ENCODE results near the gene GRID2. TPM values are rescaled to one million over a fixed set of nuclear protein-coding genes. Genes with fewer than 3 reads are reported as not detected.

Gene GRID2
- total and polyA plus RNA-seq, 2 donors (not counting 1 experiment from before 2014, with no cell fraction given): under 0.01 to 0.02 TPM

GRCh38 chr4:93065790-93066189, 762.0 kb downstream of the GRID2 start:
- Histone ChIP-seq H3K27me3 (ENCODE audit: control insufficient read depth, insufficient read depth, low read length) (no peaks in the 10 kb centered on the region), H3K79me2 (ENCODE audit: control insufficient read depth, insufficient read depth, low read length) (no peaks in the 10 kb centered on the region), H3K4me1 (ENCODE audit: control insufficient read depth, extremely low read depth, insufficient read depth, low read length) (no peaks in the 10 kb centered on the region), H3K4me3 (replicated peaks in 1 of 4; ENCODE audit: control extremely low read depth in 1 of 4, insufficient read depth in 1 of 4, low read depth in 3 of 4, low read length in 4 of 4) (no peak overlapping the region), H3K36me3 (ENCODE audit: control insufficient read depth, insufficient read depth, low read length) (no peaks in the 10 kb centered on the region), H3K27ac (ENCODE audit: insufficient read depth, low read length) (no peak overlapping the region), H3K9me3 (ENCODE audit: control insufficient read depth, insufficient read depth, low read depth, low read length) (no peaks in the 10 kb centered on the region), H3K9ac (ENCODE audit: insufficient read depth, low read length) (no peak overlapping the region), H2AFZ (ENCODE audit: low read length) (no peak overlapping the region), H3K4me2 (ENCODE audit: extremely low read depth, insufficient read depth, low read length) (no peak overlapping the region), H4K20me1 (ENCODE audit: control insufficient read depth, extremely low read depth, insufficient read depth, low read length) (no peaks in the 10 kb centered on the region)
- DNase-seq (ENCODE audit: low read depth in 2 of 2): no peak
- TF ChIP-seq EZH2 (IDR thresholded peaks at IDR 0.05; ENCODE audit: low read length, missing control alignments) (no peak), CTCF (conservative IDR thresholded peaks at IDR 0.05 in 1 of 2, IDR thresholded peaks at IDR 0.05 in 1 of 2; ENCODE audit: low read depth in 1 of 2, low read length in 2 of 2) (no peak)

GRCh38 chr4:93066749-93067148, 763.0 kb downstream of the GRID2 start:
- no peak overlapping the region for H3K4me2 ChIP-seq (ENCODE audit: extremely low read depth, insufficient read depth, low read length)
- no peaks in the 10 kb centered on the region for H3K9me3 ChIP-seq (ENCODE audit: control insufficient read depth, insufficient read depth, low read depth, low read length)
- no peak overlapping the region for H3K9ac ChIP-seq (ENCODE audit: insufficient read depth, low read length)
- no peak overlapping the region for H3K4me3 ChIP-seq (replicated peaks in 1 of 4; ENCODE audit: control extremely low read depth in 1 of 4, insufficient read depth in 1 of 4, low read depth in 3 of 4, low read length in 4 of 4)
- no peaks in the 10 kb centered on the region for H3K27me3 ChIP-seq (ENCODE audit: control insufficient read depth, insufficient read depth, low read length)
- no peaks in the 10 kb centered on the region for H3K79me2 ChIP-seq (ENCODE audit: control insufficient read depth, insufficient read depth, low read length)
- DNase-seq (ENCODE audit: low read depth in 2 of 2): peak; percentile 15 to 43
- H3K36me3 ChIP-seq (ENCODE audit: control insufficient read depth, insufficient read depth, low read length): no peaks in the 10 kb centered on the region
- no peak for TF ChIP-seq EZH2 (IDR thresholded peaks at IDR 0.05; ENCODE audit: low read length, missing control alignments)
- TF ChIP-seq CTCF (conservative IDR thresholded peaks at IDR 0.05 in 1 of 2, IDR thresholded peaks at IDR 0.05 in 1 of 2; ENCODE audit: low read depth in 1 of 2, low read length in 2 of 2): no peak
- H2AFZ ChIP-seq (ENCODE audit: low read length): no peak overlapping the region
- H3K4me1 ChIP-seq (ENCODE audit: control insufficient read depth, extremely low read depth, insufficient read depth, low read length): no peaks in the 10 kb centered on the region
- no peak overlapping the region for H3K27ac ChIP-seq (ENCODE audit: insufficient read depth, low read length)
- H4K20me1 ChIP-seq (ENCODE audit: control insufficient read depth, extremely low read depth, insufficient read depth, low read length): no peaks in the 10 kb centered on the region

- Histone ChIP-seq H3K9me3 (ENCODE audit: control insufficient read depth, insufficient read depth, low read depth, low read length) (no peaks in the 10 kb centered on the region), H3K4me2 (ENCODE audit: extremely low read depth, insufficient read depth, low read length) (no peak overlapping the region), H2AFZ (ENCODE audit: low read length) (no peak overlapping the region), H4K20me1 (ENCODE audit: control insufficient read depth, extremely low read depth, insufficient read depth, low read length) (no peaks in the 10 kb centered on the region), H3K4me3 (replicated peaks in 1 of 4; ENCODE audit: control extremely low read depth in 1 of 4, insufficient read depth in 1 of 4, low read depth in 3 of 4, low read length in 4 of 4) (no peak overlapping the region), H3K79me2 (ENCODE audit: control insufficient read depth, insufficient read depth, low read length) (no peaks in the 10 kb centered on the region), H3K4me1 (ENCODE audit: control insufficient read depth, extremely low read depth, insufficient read depth, low read length) (no peaks in the 10 kb centered on the region), H3K27me3 (ENCODE audit: control insufficient read depth, insufficient read depth, low read length) (no peaks in the 10 kb centered on the region), H3K27ac (ENCODE audit: insufficient read depth, low read length) (no peak overlapping the region), H3K9ac (ENCODE audit: insufficient read depth, low read length) (no peak overlapping the region), H3K36me3 (ENCODE audit: control insufficient read depth, insufficient read depth, low read length) (no peaks in the 10 kb centered on the region)
- no peak for TF ChIP-seq CTCF (conservative IDR thresholded peaks at IDR 0.05 in 1 of 2, IDR thresholded peaks at IDR 0.05 in 1 of 2; ENCODE audit: low read depth in 1 of 2, low read length in 2 of 2)
- TF ChIP-seq EZH2 (IDR thresholded peaks at IDR 0.05; ENCODE audit: low read length, missing control alignments): no peak
- DNase-seq (ENCODE audit: low read depth in 2 of 2): no peak
These were observed 768.5 kb downstream of the GRID2 start for GRCh38 chr4:93072292-93072691.

Measured in fibroblast of lung (primary cell).